Measurements from ENCODE around the gene TSPO. TPM values are rescaled to one million over a fixed set of nuclear protein-coding genes. Genes with fewer than 3 reads are reported as not detected.

The TSPO gene
- total and polyA plus RNA-seq, 8 donors, result 24.2 to 79.6 (median 42.5) TPM

DNA sequence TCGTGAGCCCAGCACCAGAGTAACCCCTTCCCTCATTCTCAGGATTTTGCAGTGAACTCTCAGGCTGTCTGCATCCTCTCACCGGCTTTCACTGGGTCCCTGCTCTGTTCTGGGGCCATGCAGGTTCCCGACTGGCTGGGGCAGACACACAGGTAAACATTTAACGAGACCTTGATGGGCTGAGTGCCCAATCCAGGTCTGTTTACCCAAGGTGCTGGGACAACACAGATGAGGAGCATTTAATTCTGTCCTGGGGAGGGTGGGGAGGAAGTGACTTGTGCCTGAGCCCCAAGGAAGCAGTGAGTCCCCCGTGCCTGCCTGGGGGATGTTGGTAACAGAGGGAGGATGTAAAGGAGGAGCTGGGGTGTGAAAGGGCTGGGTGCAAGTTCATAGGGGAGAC lies 36.4 kb upstream of the TSPO start:
- H3K36me3 ChIP-seq, result no peaks in the 10 kb centered on the region
- H3K4me1 ChIP-seq, result peaks cover 3 to 23% (median 4%) of the 10 kb centered on the region in 3 donors
- TF ChIP-seq, protein P1, sequence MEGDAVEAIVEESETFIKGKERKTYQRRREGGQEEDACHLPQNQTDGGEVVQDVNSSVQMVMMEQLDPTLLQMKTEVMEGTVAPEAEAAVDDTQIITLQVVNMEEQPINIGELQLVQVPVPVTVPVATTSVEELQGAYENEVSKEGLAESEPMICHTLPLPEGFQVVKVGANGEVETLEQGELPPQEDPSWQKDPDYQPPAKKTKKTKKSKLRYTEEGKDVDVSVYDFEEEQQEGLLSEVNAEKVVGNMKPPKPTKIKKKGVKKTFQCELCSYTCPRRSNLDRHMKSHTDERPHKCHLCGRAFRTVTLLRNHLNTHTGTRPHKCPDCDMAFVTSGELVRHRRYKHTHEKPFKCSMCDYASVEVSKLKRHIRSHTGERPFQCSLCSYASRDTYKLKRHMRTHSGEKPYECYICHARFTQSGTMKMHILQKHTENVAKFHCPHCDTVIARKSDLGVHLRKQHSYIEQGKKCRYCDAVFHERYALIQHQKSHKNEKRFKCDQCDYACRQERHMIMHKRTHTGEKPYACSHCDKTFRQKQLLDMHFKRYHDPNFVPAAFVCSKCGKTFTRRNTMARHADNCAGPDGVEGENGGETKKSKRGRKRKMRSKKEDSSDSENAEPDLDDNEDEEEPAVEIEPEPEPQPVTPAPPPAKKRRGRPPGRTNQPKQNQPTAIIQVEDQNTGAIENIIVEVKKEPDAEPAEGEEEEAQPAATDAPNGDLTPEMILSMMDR (IDR thresholded peaks at IDR 0.05), result no peak
- H3K9me3 ChIP-seq, result no peaks in the 10 kb centered on the region
- peak; percentile 68 to 84 (median 76) for DNase-seq
- H3K4me3 ChIP-seq, result peak overlapping the region in 1 of 4 donors; percentile 17
- no peaks in the 10 kb centered on the region for H3K27me3 ChIP-seq
- WGBS, 2 donors, result 9 to 11% methylated on average over 5 of the region's 5 CpGs
- FAIRE-seq, result no peak
- peak overlapping the region in 2 of 4 donors; percentile 37 to 66 for H3K27ac ChIP-seq
- peak; percentile 61 to 81 (median 76) for ATAC-seq
- intact Hi-C loops (cut with DNase I), result no loop called here

DNA sequence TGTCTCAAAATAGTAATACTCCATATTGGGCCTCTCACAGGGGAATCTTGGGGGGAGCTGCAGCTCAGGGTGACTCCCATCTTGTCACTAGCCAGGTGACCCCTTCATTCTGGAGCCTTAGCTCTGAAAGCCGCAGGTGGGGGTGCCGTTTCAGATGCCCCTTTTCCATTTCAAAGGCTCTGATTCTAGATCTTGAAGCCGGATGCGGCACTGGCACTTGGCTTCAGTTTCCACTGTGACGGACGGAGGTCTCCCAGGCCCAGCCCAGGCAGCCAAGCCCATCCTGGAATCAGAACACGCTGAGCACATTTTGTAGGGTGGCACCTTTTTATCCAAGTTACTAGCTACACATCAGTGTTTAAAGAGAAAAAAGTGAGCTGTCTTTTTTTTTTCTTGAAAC lies 34.4 kb upstream of the TSPO start:
- Histone ChIP-seq H3K9me3 (no peaks in the 10 kb centered on the region), H3K4me1 (peaks cover 3 to 23% (median 4%) of the 10 kb centered on the region in 3 donors), H3K36me3 (no peaks in the 10 kb centered on the region), H3K27ac (no peak overlapping the region), H3K27me3 (no peaks in the 10 kb centered on the region), H3K4me3 (no peak overlapping the region)
- FAIRE-seq (no peak), ATAC-seq (no peak), DNase-seq (no peak)
- WGBS, 2 donors, result 94% methylated on average over 7 of the region's 7 CpGs
- TF ChIP-seq, protein P1 (IDR thresholded peaks at IDR 0.05), result no peak
- intact Hi-C loops (cut with DNase I), result no loop called here

DNA sequence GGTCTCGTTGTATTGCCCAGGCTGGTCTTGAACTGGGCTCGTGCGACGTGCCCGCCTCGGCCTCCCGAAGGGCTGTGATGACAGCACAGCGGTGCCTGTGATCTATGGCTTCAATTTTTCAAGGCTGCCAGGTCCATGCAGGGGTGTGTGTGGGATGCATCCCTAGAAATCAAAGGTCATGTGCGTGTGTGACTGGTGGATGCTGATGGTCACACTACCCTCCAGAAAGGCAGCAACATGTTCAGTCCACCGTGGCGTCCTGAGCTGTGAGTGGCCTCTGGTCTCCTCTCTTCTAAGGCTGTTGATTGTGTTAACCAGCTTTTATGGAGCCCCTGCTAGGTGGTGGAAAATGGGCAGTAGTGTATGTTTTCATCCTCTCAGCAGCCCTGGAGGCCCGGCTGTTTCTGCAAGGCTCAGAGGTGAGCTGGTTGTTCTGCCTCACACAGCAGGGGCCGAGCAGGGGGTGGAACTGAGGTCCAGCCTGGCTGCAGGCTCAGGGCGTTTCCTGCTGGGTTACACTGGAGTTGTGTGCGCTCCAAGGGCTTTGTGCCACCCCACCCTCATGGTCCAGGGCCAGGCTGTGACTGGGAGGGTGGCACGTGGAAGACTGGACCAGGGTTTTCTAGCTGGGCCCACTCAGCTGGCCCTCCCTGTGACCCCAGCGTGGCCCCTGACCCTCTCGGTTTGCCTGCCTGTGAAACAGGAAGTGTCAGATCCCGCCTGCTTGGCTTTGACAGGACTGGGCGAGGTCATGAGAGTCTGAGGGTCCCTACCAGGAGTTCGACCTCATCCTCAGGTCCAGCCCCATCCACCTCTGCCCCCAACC lies 33.1 kb upstream of the TSPO start:
- FAIRE-seq (no peak), DNase-seq (no peak), ATAC-seq (no peak)
- H3K4me3 ChIP-seq, result no peak overlapping the region
- TF ChIP-seq, protein P1 (IDR thresholded peaks at IDR 0.05), result no peak
- H3K27ac ChIP-seq, result no peak overlapping the region
- no peaks in the 10 kb centered on the region for H3K36me3 ChIP-seq
- peaks cover 3 to 23% (median 4%) of the 10 kb centered on the region in 3 donors for H3K4me1 ChIP-seq
- H3K27me3 ChIP-seq, result no peaks in the 10 kb centered on the region
- intact Hi-C loops (cut with DNase I), result no loop called here
- no peaks in the 10 kb centered on the region for H3K9me3 ChIP-seq
- WGBS, 2 donors, result 85 to 88% methylated on average over 21 of the region's 21 CpGs

DNA sequence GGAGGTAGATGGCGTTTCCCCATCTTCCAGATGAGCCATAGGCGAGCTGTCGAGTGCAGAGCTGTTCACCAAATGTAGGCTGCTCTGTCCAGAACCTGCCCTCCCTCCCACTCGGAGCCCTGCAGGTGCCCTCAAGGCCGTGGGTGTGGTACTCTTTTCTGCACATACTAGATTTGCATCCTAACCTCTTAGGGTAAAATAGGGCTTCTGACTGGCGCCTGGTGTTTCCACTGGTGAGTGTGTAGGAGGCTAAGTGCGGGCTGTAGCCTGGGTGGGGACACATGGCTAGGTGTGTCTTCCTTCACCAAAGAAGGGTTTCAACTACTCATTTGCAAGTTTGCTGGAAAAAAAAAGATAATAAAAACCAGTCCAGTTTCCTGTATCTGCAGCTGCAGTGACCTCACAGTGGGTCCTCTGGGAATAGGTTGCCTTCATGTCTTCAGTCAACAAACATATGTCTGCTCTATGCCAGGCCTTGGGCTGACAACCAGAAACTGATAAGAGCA lies 32.4 kb upstream of the TSPO start:
- H3K9me3 ChIP-seq, result no peaks in the 10 kb centered on the region
- peaks cover under 1 to 17% (median 3%) of the 10 kb centered on the region in 3 donors for H3K4me1 ChIP-seq
- WGBS, 2 donors, result 64 to 74% methylated on average over 7 of the region's 7 CpGs
- intact Hi-C loops (cut with DNase I), result no loop called here
- ATAC-seq (no peak), FAIRE-seq (no peak), DNase-seq (no peak)
- H3K27ac ChIP-seq, result no peak overlapping the region
- H3K4me3 ChIP-seq, result no peak overlapping the region
- no peaks in the 10 kb centered on the region for H3K27me3 ChIP-seq
- TF ChIP-seq, protein P1 (IDR thresholded peaks at IDR 0.05), result no peak
- no peaks in the 10 kb centered on the region for H3K36me3 ChIP-seq

All from pancreas (tissue), 10 donors.